ENCODE measurements around the gene SERAC1. TPM values are rescaled to one million over a fixed set of nuclear protein-coding genes. Genes with fewer than 3 reads are reported as not detected.

SERAC1 gene
- total and polyA plus RNA-seq, 4 donors, result 3.1 to 10.1 (median 4.8) TPM

- Histone ChIP-seq H3K4me1 (ENCODE audit: control insufficient read depth in 5 of 5, insufficient read depth in 5 of 5, low read length in 5 of 5) (peaks cover 0 to 8% (median 1%) of the 10 kb centered on the region in 5 donors), H3K9ac (ENCODE audit: insufficient read depth in 1 of 2, low read length in 2 of 2) (no peak overlapping the region), H3K9me3 (ENCODE audit: control insufficient read depth in 4 of 4, insufficient read depth in 3 of 4, low read length in 3 of 4) (peaks cover 0 to 2% (median 0%) of the 10 kb centered on the region in 4 donors), H3K27me3 (ENCODE audit: control insufficient read depth in 3 of 3, insufficient read depth in 3 of 3, low read length in 2 of 3) (no peaks in the 10 kb centered on the region), H3K4me3 (no peak overlapping the region), H3K36me3 (ENCODE audit: control insufficient read depth in 4 of 4, insufficient read depth in 4 of 4, low read length in 4 of 4) (peaks cover 0 to 5% (median 0%) of the 10 kb centered on the region in 4 donors), H3K27ac (ENCODE audit: low read depth in 1 of 2, low read length in 1 of 2) (no peak overlapping the region)
- TF ChIP-seq CTCF (IDR thresholded peaks at IDR 0.05; ENCODE audit: control extremely low read depth, extremely low read depth), result no peak
- 89 to 93% methylated on average over 23 of the region's 23 CpGs for WGBS, 2 donors
- ATAC-seq (ENCODE audit: insufficient read depth, low FRiP score) (no peak), DNase-seq (no peak)
These were observed 101.8 kb downstream of the SERAC1 start for GRCh38 chr6:158066136-158066781.

GRCh38 chr6:158064725-158065251 is 103.3 kb downstream of the SERAC1 start:
- no peak overlapping the region for H3K9ac ChIP-seq (ENCODE audit: insufficient read depth in 1 of 2, low read length in 2 of 2)
- no peak overlapping the region for H3K27ac ChIP-seq (ENCODE audit: low read depth in 1 of 2, low read length in 1 of 2)
- peaks cover 0 to 4% (median 0%) of the 10 kb centered on the region in 4 donors for H3K36me3 ChIP-seq (ENCODE audit: control insufficient read depth in 4 of 4, insufficient read depth in 4 of 4, low read length in 4 of 4)
- ATAC-seq (ENCODE audit: insufficient read depth, low FRiP score), result no peak
- DNase-seq, result no peak
- no peaks in the 10 kb centered on the region for H3K27me3 ChIP-seq (ENCODE audit: control insufficient read depth in 3 of 3, insufficient read depth in 3 of 3, low read length in 2 of 3)
- peaks cover 9 to 21% (median 16%) of the 10 kb centered on the region in 5 donors for H3K4me1 ChIP-seq (ENCODE audit: control insufficient read depth in 5 of 5, insufficient read depth in 5 of 5, low read length in 5 of 5)
- no peak for TF ChIP-seq CTCF (IDR thresholded peaks at IDR 0.05; ENCODE audit: control extremely low read depth, extremely low read depth)
- no peak overlapping the region for H3K4me3 ChIP-seq
- H3K9me3 ChIP-seq (ENCODE audit: control insufficient read depth in 4 of 4, insufficient read depth in 3 of 4, low read length in 3 of 4), result peaks cover 0 to 2% (median 0%) of the 10 kb centered on the region in 4 donors
- 91 to 93% methylated on average over 24 of the region's 24 CpGs for WGBS, 2 donors

- no peak for TF ChIP-seq CTCF (IDR thresholded peaks at IDR 0.05; ENCODE audit: control extremely low read depth, extremely low read depth)
- Histone ChIP-seq H3K27me3 (ENCODE audit: control insufficient read depth in 3 of 3, insufficient read depth in 3 of 3, low read length in 2 of 3) (no peaks in the 10 kb centered on the region), H3K36me3 (ENCODE audit: control insufficient read depth in 4 of 4, insufficient read depth in 4 of 4, low read length in 4 of 4) (peaks cover 0 to 4% (median 0%) of the 10 kb centered on the region in 4 donors), H3K4me3 (no peak overlapping the region), H3K9ac (ENCODE audit: insufficient read depth in 1 of 2, low read length in 2 of 2) (no peak overlapping the region), H3K27ac (ENCODE audit: low read depth in 1 of 2, low read length in 1 of 2) (no peak overlapping the region), H3K9me3 (ENCODE audit: control insufficient read depth in 4 of 4, insufficient read depth in 3 of 4, low read length in 3 of 4) (peaks cover 0 to 2% (median 0%) of the 10 kb centered on the region in 4 donors), H3K4me1 (ENCODE audit: control insufficient read depth in 5 of 5, insufficient read depth in 5 of 5, low read length in 5 of 5) (peaks cover 9 to 22% (median 17%) of the 10 kb centered on the region in 5 donors)
- DNase-seq, result no peak
- ATAC-seq (ENCODE audit: insufficient read depth, low FRiP score), result no peak
- WGBS, 2 donors, result 98 to 99% methylated on average over 11 of the region's 11 CpGs
These were observed 104.3 kb downstream of the SERAC1 start for GRCh38 chr6:158063736-158064135.

Measured in lung (tissue), 12 donors.